ENCODE measurements around the gene PRR29.

The PRR29 gene

DNA sequence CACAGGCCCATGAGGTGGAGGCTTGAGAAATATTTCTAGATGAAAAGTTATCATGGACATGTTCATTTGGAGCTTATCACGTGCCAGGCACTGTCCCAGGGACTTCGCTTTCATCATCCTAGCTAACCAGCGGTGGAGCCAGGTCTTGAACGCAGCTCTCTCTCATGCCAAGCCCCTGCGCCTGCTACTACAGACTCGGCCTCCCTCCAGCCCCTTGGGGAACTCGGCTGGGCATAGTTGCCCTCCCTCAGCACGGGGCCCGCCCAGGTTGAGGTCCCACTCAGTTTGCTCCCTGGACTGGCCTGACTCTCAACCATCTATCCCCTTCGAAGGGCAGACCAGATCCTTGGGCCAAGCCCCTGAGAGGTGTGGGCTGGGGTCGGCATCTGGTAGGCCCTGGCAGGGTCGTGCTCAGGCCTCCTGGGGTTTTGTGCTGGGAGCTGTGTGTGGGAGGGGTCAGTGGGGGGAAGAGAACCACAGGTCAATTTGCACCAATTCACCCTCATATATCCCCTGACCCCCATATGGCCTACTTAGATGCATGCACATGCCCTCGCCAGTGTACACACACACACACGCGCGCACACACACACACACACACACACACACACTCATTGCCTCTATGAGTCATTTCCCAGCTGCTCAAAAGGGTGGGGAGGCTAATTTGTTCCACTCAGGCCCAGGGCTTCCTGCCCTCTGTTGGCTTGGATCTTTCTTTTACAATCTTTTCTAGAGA is 13.3 kb upstream of the PRR29 start:
- intact Hi-C loops (cut with DNase I; ENCODE audit: low total_unique reads), result no loop called here
- Histone ChIP-seq H3K27ac (peak overlapping the region; percentile 4 to 44), H3K27me3 (peaks cover 0 to 19% of the 10 kb centered on the region in 2 donors), H3K4me1 (peaks cover 0 to 42% (median 20%) of the 10 kb centered on the region in 4 donors), H3K4me3 (no peak overlapping the region), H3K36me3 (no peaks in the 10 kb centered on the region), H3K9me3 (peaks cover 0 to 7% (median 0%) of the 10 kb centered on the region in 3 donors)
- peak in 1 of 2 donors; percentile 70 for DNase-seq
- TF ChIP-seq, protein P1, sequence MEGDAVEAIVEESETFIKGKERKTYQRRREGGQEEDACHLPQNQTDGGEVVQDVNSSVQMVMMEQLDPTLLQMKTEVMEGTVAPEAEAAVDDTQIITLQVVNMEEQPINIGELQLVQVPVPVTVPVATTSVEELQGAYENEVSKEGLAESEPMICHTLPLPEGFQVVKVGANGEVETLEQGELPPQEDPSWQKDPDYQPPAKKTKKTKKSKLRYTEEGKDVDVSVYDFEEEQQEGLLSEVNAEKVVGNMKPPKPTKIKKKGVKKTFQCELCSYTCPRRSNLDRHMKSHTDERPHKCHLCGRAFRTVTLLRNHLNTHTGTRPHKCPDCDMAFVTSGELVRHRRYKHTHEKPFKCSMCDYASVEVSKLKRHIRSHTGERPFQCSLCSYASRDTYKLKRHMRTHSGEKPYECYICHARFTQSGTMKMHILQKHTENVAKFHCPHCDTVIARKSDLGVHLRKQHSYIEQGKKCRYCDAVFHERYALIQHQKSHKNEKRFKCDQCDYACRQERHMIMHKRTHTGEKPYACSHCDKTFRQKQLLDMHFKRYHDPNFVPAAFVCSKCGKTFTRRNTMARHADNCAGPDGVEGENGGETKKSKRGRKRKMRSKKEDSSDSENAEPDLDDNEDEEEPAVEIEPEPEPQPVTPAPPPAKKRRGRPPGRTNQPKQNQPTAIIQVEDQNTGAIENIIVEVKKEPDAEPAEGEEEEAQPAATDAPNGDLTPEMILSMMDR (IDR thresholded peaks at IDR 0.05), result no peak

DNA sequence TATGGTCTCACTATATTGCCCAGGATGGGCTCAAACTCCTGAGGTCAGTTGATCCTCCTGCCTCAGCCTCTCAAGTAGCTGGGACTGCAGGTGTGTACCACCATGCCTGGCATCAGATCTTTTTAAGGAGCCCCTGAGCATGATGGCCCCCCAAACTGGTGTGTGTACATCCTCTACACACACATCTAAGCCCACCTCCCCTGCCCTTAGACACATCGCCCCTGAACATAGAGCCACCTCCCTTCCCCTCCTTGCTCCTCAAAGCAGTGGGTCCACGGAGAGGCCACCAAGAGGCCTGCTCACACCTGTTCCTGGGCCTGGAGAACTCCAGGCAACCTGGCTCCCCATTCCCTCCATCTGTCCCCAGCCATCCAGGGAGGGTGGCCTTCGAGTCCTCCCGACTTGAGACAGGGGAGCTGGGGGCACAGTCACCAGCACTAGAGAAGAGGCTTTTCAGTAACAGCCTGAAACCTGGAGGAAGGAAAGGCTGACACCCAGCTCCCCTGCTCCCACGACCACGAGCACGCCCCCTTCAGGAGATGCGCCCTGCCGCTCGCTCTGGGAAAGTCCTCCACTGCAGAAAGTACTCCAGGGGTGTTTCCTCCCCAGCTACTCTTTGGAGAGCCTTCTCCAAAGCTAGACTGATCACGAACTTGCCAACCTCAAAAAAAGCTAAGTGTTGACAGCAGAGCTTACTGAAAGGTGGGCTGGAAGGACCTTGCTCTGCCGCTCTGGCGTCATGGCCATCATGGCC is 12.6 kb upstream of the PRR29 start:
- DNase-seq, result no peak
- H3K36me3 ChIP-seq, result no peaks in the 10 kb centered on the region
- peaks cover 0 to 39% (median 20%) of the 10 kb centered on the region in 4 donors for H3K4me1 ChIP-seq
- H3K9me3 ChIP-seq, result peaks cover 0 to 7% (median 0%) of the 10 kb centered on the region in 3 donors
- peaks cover 0 to 24% of the 10 kb centered on the region in 2 donors for H3K27me3 ChIP-seq
- H3K27ac ChIP-seq, result peak overlapping the region in 1 of 2 donors; percentile 44
- intact Hi-C loops (cut with DNase I; ENCODE audit: low total_unique reads), result no loop called here
- H3K4me3 ChIP-seq, result no peak overlapping the region
- TF ChIP-seq, protein P1 (IDR thresholded peaks at IDR 0.05), result no peak

DNA sequence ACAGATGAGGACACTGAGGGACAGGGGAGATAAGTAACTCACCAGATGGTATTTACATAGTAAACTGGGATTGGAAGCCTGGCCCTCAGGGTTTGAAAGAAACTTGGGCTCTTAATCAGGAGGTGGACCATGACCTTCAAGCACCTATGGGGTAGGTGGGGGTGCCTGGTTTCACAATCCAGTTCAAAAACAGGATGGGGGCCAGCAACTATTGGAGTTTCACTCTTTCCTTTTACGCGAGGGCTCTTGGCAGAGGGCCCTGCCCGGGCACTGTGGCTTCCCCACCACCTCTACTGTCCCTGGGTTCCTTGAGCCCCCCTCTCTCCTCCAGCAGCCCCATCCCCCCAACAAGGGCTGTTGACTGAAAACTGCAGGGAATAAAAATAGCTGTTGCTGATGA is 11.3 kb upstream of the PRR29 start:
- DNase-seq, result no peak
- TF ChIP-seq, protein P1 (IDR thresholded peaks at IDR 0.05), result no peak
- no peak overlapping the region for H3K27ac ChIP-seq
- H3K4me3 ChIP-seq, result no peak overlapping the region
- no peaks in the 10 kb centered on the region for H3K36me3 ChIP-seq
- H3K9me3 ChIP-seq, result peaks cover 0 to 4% (median 0%) of the 10 kb centered on the region in 3 donors
- intact Hi-C loops (cut with DNase I; ENCODE audit: low total_unique reads), result no loop called here
- peaks cover 0 to 39% (median 20%) of the 10 kb centered on the region in 4 donors for H3K4me1 ChIP-seq
- H3K27me3 ChIP-seq, result peaks cover 0 to 33% of the 10 kb centered on the region in 2 donors

DNA sequence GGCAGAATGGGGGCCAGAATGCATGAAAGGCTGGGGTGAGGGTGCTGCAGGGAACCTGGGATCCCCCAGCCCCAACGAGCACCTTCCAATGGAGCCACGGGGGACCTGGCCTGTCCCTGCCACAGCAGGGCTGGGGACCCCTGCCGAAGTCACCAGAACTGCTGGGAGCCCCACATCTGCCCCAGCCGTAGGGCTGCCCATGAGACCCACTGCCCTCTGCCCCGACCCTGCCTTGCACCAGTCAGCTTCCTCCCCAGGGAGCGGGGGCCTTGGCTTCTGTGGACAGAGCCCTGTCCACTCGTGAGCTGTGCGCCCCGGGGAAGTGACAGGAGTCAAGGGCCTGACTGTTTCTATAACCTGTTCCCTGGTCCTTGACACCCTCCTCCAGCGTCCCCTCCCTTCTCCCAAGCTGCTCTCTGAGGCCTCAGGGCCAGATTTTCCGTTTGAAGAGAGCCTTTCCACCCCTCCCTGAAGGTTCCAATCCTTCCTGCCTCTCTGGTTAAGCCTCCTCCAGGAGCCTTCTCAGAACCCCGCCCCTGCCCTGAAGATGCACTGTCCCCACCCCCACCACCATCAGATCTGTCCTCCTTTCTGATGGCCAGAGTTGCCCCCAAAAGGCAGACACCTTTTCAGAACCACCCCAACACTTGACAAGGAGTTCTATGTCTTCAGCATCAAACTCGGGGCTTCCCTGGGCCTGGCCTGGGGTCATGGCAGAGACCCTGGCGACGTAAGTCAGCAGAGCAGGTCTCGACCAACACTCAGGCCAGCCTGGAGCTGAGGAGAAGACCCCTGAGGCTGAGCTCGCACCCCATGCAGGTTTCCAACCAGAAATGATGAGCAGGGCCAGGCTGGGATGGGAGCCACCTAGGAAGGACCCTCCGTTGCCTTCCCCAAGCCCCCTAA is 10.7 kb upstream of the PRR29 start:
- DNase-seq, result no peak
- H3K9me3 ChIP-seq, result no peaks in the 10 kb centered on the region
- intact Hi-C loops (cut with DNase I; ENCODE audit: low total_unique reads), result no loop called here
- TF ChIP-seq, protein P1 (IDR thresholded peaks at IDR 0.05), result no peak
- no peak overlapping the region for H3K27ac ChIP-seq
- H3K4me3 ChIP-seq, result no peak overlapping the region
- H3K4me1 ChIP-seq, result peaks cover 0 to 39% (median 20%) of the 10 kb centered on the region in 4 donors
- peaks cover 0 to 39% of the 10 kb centered on the region in 2 donors for H3K27me3 ChIP-seq
- no peaks in the 10 kb centered on the region for H3K36me3 ChIP-seq

DNA sequence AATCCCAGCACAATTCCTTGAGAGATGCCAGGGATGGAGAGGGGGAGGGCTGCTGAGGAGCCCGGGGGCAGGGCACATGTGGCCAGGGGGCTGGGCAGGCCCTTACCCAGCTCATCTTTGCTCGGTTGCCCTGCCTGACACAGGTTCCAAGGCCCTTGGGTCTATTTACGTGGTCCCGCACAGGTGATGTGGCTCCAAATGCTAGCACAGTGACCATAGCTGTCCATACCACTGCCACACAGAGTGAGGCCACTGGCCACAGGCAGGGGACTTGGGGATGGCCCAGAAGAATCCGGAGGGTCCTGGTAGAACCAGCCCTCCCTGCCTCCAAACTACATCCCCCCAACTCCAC is 10.0 kb upstream of the PRR29 start:
- H3K27ac ChIP-seq, result no peak overlapping the region
- intact Hi-C loops (cut with DNase I; ENCODE audit: low total_unique reads), result no loop called here
- H3K4me1 ChIP-seq, result peaks cover 0 to 37% (median 18%) of the 10 kb centered on the region in 4 donors
- TF ChIP-seq, protein P1 (IDR thresholded peaks at IDR 0.05), result no peak
- no peaks in the 10 kb centered on the region for H3K9me3 ChIP-seq
- DNase-seq, result no peak
- no peaks in the 10 kb centered on the region for H3K36me3 ChIP-seq
- peaks cover 0 to 44% of the 10 kb centered on the region in 2 donors for H3K27me3 ChIP-seq
- H3K4me3 ChIP-seq, result no peak overlapping the region
